HG02759 (cell line): Measurements from ENCODE around the gene UST.
"Not testable (repeated sequence)": the region's sequence is repeated elsewhere in the genome, so short reads cannot be mapped to it uniquely, and the experiment has no call there.

ENCODE experiments used
- ATAC-seq: cut with Tn5 transposase; IDR thresholded peaks from one replicate; pipeline ENCODE4 v1.9.1; 2021; ENCODE audit warnings: mild to moderate bottlenecking, moderate library complexity; ENCODE audit not compliant: unreplicated experiment

Gene UST

DNA sequence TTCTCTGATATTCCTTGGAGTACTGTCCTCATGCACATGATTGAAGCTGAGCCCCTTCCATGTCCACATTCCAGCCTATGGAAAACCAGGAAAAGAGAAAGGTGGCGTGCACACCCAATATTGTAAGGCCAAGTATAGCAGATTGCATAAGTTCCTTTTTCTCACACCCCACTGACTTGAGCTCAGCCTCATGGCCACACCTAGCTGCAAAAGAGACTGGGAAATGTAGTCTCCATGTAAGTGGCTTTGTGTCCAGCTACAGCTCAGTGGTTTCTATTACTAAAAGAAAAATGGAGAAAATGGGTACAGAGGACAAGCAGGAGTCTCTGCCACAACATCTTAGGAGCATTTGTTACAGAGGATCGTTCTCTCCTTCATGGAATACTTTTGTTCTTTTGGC, 10.8 kb upstream of the UST start:
- no peak for ATAC-seq

DNA sequence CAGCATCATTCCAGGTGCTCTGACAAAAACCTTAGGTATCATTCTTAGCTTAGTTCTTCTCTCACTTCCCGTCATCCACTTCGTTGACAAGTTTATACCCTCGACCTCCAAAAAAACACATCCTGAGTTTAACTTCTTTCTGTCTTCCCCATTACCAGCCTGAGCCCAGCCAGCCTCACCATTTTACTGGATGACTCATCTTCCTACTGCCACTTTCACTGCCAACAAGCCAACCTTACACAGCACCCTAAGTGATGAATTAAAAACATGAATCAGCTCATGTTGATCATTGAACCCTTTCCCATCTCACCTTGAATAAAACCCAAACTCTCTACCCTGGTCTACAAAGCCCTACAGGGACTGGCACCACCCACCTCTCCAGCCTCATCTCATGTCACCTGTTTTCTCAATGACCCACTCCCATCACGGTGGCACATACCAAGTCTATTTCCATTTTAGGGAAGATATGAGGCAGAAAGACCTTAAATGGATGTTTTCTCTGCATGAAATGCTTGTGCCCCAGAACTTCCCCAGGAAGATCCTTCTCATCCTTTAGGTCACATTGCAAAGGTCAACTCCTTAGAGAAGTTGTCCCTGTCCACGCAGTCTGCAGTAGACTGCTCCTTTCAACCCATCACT, 9.9 kb upstream of the UST start:
- no peak for ATAC-seq

DNA sequence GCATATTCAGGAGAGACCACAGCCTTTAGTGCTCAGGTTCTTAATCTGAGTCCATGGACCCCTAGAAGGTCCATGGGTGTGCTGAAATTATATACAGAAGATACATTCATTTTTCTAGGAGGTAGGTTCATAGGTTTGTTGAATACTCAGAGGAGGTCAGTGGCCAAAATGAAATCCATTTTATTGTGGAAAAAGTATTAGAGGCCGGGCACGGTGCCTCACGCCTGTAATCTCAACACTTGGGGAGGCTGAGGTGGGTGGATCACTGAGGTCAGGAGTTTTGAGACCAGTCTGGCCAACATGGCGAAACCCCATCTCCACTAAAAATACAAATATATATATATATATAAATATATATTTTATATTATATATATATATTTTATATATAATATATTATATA, 9.0 kb upstream of the UST start:
- ATAC-seq, result no peak

DNA sequence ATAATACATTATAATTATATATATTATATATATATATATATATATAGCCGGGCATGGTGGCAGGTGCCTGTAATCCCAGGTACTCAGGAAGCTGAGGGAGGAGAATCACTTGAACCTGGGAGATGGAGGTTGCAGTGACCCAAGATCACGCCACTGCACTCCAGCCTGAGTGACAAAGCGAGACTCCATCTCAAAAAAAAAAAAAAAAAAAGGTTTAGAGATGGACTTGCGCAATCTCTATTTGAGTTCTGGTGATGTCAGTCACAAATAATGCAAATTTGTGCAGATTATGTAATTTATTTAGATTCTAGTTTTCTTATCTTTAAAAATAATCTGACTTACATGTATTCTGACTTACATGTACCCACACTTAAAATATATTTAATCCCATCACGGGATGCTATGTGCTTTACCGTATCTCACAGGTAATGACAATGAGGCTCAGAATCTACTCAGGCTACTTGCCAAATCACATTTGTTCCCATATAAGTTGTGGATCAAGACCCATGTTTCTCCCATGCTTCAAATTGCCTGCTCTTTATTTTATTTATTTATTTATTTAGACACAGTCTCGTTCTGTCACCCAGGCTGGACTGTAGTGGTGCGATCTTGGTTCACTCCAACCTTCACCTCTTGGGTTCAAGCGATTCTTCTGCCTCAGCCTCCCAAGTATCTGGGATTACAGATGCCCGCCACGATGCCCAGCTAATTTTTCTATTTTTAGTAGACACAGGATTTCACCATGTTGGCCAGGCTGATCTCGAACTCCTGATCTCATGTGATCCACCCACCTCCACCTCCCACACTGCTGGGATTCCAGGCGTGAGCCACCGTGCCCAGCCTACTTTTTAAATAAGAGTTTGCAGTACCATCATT, 7.6 kb upstream of the UST start:
- no peak for ATAC-seq

DNA sequence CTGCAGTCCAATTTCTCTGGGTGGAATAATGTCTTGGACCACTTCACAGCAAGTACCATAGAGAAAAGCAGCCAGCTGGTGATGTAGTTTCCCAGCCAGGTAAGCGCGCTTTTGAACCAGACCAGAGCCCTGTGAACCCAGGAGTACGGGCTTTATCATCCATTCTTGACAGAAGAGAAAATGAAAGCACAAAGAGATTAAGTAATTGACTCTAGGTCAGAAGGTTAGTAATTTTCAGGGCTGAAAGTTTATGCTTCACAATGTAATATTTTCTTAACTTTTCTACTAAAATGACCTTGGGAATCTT, 7.1 kb upstream of the UST start:
- no peak for ATAC-seq

DNA sequence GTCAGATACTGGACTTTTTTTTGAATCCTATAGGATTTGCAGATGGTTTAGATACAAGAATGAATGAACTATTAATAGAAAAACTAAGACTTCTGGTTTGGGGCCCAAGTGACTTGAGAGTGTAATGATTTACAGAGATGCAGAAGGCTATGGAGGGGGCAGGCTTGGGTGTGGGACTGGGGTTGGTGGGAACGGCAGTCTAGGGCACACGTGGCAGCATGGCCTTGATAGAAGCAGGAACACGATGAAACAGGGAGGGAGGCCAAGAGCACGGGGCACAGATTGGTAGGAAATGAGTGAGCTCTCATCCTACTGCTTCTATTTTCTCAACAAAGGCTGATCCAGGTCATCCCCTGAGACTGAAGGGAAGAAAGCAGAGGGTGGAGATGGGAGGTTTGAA, 3.4 kb upstream of the UST start:
- ATAC-seq, result no peak

DNA sequence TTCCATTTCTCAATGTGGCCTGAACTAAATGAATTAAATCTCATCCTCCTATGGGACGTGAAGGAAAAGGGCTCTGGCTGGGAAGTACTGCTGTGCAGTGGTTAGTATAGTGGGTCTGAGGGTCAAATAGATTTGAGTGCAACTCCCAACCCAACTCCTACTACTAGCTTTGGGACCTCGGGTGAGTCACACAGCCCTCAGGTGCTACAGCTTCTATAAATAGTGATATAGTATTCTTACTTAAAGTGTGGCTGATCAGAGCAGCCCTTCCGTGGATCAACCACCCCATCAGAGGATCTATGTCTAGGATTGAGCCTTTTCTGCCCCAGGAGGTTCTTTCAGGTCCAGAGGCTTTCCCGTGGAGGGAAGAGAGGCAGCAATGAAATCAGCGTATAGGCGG, 904 bp upstream of the UST start:
- no peak for ATAC-seq

DNA sequence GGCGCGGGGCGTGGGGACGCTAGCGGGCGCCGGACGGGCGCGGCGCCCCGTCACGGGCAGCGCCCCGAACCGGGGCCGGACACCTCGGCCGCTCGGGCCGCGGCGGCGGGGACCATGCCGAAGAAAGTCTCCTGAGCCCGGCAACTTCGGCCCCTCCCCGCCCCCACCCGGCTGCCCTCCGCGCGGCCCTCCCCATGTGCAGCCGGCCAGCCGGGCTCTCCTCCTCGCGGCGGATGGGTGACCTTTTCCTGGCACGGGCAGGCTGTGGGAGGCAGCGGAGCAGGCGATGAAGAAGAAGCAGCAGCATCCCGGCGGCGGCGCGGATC, 278 bp downstream of the UST start:
- peak; percentile 27 for ATAC-seq

DNA sequence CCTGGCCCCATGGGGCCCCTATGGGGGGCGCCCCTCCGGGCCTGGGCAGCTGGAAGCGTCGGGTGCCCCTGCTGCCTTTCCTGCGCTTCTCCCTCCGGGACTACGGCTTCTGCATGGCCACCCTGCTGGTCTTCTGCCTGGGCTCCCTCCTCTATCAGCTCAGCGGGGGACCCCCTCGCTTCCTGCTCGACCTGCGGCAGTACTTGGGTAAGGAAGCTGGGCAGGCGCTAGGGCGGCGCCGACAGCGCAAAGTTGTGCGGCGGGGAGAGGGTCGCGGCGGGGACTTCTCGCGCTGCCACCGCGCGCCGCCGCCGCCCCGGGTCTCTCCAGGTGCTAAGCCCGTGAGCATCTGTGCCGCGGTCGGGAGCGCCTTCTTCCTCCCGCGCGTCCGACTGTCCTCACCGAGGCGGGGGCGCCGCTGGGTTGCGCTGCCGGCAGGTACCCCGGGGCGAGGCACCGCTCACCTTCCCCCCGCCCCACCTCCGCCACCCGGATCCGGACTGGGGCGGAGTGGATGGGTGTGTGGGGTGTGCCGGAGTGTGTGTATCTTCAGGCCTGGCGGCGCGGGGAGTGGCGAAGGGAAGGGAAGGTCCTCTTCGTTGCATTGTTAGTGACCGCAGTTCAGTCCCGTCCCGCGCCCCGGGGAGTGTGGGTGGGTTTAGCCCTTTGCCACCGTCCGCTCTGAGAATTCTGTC, 788 bp downstream of the UST start:
- ATAC-seq, result peak; percentile 51

DNA sequence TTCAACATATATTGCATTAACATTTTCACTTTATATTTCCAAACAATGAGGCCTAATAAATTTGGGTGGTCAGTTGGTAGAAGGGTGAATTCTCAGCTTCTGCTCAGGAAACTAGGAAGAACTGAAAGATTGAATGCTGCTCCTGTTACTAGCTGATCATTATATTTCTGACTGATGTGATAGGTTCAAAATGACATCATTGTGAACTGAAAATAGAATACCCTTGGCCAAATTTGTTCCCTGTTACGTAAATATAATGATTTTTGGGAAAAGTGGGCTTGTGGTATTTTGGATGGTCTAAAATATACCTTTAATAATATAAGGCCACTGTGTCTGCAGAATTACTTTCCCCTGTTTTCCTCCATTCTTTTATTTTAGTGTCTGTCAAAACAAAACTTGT, 2.8 kb downstream of the UST start:
- no peak for ATAC-seq

DNA sequence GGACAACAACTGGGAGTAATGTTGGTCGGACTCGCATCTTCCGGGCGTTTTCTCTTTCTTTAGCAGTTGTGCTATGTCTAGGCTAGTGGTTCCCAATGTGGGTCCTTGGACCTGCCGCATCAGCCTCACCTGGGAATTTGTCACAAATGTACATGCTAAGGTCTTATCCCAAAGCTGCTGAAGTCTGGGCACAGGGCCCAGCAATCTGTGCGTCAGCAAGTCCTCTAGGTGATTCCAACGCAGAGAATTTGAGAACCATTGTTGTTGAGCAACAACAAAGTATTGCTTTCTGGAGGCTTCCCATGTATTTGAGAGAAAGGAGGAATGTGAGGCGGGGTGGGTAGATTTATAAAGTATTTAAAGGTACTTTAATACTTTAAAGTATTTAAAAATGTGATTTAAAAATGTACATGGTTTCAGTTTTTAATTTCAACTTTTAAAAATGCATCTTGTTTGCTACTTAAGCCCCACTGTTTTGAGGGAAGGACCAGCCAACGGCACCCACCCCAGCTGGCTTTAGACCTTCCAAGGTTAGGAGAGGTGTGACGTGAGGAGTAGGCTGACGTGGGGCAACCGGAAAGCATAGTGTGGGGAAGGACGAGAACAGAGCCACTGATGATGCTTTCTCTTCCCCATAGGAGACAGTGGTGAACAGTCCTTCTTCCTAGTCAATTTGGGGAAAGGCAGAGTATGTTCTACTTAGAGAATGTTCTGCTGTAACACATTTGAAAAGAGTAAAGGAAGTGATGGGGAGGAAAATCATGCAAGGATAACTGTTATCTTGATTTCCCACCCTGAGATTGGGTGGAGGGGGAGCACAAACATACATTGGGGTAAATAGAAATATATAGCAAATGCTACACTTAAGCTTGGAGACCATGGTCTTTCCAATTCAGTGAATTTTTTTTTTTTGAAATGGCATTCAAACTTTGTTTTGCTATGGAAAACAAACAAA, 4.3 kb downstream of the UST start:
- ATAC-seq, result no peak

DNA sequence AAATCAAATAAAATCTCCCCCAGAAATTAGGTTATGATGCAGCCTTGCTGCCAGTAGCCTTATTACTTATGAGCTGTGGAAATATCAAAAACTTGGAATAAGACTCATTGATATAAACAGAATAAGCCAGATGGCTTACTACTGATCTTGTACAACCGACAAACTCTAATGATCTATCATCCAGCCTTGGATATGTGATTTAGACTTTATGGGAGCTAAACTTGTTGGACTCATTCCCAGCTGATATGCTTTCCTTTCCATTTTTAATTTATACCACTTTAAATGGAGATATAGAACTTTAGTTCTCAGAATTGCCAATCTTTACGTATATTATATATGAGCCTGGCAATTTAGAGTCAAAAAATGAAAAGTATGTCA, 5.0 kb downstream of the UST start:
- no peak for ATAC-seq

DNA sequence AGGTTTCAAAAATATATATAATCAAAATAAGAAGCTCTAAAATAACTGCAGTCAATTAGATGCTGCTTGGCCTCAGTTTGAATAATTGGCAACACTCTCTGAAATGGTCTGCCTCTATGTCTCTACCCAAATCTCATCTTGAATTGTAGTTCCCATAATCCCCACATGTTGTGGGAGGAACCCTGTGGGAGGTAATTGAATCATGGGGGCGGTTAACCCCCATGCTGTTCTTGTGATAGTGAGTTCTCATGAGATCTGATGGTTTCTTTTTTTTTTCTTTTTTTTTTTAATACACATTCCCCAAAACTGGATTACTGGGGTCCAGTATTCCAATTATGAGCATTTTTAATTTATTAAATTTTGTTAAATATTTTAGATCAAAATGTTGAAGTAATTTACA, 8.5 kb downstream of the UST start:
- not testable (repeated sequence) for ATAC-seq

DNA sequence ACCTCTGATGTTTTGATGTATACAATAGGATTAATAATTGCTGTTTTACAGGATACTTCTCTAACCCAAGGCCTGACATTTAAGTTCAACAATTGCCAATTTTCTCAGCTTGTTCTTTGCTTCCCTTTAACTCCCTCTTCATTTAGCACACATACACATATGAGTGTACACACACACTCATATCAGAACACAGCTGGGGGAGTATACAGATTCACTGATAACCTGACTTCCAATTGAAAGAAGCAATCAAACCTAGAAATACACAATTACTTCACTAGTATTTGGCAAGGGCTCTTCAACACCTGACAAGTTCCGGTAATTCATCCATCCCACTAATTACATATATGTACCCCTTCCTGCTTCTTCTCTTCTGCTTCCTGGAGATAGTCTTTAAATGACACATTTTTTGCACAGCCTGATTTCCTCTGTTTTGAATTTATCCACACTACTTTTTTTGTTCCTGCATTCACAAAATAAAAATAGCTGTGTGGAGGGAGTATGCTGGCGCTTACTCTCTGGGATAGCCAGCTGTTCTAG, 11.2 kb downstream of the UST start:
- no peak for ATAC-seq

DNA sequence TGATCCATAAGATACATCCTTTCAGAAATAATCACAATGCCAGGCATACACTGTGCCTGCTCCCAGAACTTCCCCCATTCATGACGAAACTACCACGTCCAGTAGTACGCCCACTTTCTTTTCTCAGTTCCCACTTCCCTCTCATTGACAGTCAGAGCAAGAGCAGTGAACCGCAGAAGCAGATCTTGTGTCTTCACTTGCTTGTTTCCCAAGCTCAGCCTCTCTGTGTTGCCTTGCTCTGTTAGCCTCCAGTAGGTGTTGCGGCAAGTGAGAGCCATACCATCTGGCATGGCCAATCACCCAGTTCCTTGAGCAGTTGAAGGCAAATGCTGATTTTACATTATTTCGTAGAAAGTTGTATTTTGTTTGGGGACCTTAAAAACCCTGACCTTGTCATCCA, 11.7 kb downstream of the UST start:
- peak; percentile 71 for ATAC-seq

DNA sequence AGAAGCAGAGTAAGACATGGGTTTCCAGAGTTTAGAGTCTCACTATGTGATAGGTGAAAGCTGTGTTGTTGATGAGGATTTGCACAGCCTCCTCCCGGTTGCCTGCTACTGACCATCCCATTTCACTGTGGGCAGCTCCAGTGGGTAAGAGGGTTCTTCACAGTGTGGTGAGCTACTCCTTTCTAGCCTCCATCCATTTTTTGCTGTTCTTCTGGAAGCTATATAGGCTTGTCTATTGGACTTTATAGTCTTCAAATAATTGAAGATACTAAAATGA, 13.4 kb downstream of the UST start:
- no peak for ATAC-seq

DNA sequence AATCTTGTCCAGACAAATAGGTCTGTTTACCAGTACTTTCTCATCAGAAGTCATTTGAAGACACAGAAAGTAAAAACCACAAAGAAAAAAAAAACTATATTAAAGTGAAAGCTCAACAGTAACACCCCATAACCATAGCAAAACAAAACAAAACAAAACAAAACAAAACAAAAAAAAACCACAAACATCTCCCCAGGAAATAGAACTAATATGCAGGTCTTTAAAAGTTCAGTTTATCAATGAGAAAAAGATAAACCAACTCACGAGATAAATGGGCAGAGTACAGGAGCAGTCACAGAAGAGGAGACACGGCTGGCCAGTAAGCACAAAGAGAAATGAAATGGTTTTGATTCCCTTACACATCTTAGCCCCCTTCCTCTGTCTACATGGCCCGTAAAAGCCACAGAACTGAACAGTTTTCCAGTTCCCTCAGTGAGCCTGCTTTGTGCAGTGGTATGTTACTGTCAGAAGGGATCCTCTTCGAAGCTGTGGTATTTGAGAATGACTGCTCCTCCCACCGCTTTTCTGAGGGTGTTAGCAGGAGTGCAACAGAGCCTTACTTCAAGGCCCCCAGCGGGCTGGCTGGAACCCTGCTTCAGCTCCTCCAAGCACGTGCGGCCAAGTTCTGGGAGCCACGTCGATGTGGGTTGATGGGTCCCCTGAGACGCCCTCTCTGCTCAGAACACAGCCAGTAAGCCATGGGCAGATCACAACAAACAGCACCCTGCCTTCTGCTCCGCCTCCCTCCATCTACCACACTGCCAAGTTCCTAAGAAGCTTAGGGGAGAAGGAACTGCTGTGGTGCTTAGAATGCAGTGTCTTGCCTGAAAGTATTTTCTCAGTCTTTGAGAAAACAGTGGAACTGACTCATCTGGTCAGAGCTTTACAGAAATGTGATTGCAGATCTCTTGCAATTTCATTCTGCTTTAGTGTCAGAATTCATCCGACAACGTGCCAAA, 14.0 kb downstream of the UST start:
- peak; percentile 55 for ATAC-seq

DNA sequence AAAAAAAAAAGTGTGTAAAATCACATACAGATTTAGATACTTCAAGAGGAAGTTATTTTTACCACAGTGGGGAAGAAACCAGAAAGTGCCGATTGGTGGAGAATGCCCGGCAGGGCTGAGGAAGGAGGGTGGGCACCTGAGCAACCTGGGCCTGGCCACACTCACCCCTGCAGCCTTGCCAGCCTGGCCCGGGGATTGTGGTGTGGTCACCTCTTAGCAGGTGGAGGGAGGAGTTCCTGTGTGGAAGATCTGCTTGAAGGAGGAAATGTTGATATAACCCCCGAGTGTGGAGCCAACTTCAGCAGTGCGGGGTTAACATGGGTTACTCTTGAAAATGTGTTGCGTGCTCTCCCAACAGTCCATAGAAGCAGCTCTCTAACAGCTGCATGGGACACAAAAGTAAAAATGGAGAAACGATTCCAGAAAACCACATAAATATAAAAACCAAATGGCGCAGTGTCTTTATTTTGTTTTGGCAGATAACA, 14.7 kb downstream of the UST start:
- ATAC-seq, result peak; percentile 1

DNA sequence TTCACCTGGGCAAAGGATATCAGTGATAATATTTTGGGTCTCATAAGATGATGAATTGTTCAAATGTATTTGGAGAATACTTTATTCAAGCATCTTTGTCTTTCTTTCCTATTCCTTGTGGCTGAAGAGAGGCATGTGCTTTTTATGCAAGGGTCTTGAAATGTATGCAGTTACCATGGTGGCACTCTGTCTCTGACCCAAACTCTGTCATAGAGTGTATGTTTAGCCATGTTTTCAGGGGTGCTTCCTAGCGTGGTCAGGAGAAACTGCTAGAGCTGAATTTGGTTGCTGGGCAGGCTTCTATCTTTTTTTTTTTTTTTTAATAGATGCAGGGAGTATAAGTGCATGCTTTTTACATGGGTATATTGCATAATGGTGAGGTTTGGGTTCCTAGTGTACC, 15.4 kb downstream of the UST start:
- ATAC-seq, result no peak
